GM18909 (cell line): ENCODE measurements around the gene GARIN5A.
"Not testable (repeated sequence)": the region's sequence is repeated elsewhere in the genome, so short reads cannot be mapped to it uniquely, and the experiment has no call there.

Experiments
- ATAC-seq: cut with Tn5 transposase; IDR thresholded peaks from one replicate; pipeline ENCODE4 v1.9.1; 2021; ENCODE audit warnings: mild to moderate bottlenecking; ENCODE audit not compliant: unreplicated experiment, poor library complexity

Gene GARIN5A

GRCh38 chr19:50466706-50467039 lies 10.0 kb downstream of the GARIN5A start:
- no peak for ATAC-seq

DNA sequence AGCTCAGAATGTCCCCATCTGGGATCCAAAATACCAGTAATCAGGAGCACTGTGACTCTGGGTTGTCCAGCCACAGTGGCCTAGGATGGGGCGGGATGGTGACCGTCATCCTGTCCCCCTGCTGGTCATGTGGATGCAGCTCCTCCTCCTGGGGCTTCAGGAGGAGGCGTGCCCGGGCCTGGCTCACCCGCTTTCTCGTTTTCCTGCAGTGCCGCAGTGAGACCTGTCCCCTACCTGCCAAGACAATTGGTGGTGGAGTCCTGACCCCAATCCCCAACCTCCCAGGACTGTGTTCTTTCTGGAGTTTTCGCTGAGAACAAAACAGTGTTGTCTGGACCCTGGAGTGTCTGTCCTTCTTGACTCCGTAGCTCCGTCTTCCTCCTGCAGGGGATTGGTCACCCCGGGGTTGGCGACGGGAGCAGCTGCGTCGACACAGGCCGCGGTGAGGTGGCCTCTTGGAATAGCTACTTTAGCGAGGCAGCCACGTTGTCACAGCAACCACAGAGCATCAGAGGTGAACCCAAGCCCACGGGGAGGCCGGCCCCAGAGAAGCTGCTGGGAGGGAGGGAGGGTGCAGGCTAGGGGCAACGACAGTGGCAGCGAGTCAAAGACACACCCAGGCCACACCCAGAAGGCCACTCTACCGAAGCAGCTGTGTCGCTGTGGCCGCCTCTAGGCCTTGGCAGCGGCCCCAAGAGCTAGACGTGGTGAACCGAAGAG lies 10.5 kb downstream of the GARIN5A start:
- ATAC-seq, result no peak

DNA sequence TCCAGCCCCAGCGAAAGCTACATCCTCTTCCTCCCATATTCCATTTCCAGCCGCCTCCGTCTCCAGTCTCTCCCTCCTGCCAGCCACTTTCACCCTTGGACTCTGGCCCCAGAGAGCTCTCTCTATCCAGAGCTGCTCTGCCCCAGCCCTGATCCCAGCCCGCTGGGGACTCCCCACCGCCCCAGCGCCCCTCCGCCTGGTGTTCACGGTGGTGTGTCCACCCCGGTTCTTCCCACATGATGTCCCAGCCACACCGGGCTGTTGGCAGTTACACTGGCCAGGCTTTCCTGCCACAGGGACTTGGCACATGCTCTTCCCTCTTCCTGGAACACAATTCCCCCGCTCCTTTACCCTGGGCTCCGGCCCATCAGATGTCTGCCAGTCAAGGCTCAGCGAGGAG lies 11.6 kb downstream of the GARIN5A start:
- no peak for ATAC-seq

- no peak for ATAC-seq
These were observed 12.3 kb downstream of the GARIN5A start for GRCh38 chr19:50464348-50464747.

DNA sequence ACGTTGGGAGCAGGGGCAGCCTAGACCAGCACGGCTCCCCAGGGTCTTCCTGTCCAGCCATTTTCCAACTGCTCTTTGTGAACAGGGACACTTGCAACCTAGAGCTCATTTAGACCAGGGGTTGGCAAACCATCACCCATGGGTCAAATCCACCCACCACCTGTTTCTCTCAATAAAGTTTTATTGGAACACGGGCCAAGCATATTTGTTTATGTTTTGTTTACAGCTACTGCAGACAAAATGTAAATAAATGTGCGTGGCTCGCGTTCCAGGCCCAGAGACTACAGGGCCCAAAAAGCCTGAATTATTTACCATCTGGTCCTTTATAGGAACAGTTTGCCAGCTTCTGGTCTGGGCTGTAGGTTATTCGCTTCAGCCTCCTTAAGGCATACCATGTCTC lies 13.7 kb downstream of the GARIN5A start:
- ATAC-seq, result no peak

DNA sequence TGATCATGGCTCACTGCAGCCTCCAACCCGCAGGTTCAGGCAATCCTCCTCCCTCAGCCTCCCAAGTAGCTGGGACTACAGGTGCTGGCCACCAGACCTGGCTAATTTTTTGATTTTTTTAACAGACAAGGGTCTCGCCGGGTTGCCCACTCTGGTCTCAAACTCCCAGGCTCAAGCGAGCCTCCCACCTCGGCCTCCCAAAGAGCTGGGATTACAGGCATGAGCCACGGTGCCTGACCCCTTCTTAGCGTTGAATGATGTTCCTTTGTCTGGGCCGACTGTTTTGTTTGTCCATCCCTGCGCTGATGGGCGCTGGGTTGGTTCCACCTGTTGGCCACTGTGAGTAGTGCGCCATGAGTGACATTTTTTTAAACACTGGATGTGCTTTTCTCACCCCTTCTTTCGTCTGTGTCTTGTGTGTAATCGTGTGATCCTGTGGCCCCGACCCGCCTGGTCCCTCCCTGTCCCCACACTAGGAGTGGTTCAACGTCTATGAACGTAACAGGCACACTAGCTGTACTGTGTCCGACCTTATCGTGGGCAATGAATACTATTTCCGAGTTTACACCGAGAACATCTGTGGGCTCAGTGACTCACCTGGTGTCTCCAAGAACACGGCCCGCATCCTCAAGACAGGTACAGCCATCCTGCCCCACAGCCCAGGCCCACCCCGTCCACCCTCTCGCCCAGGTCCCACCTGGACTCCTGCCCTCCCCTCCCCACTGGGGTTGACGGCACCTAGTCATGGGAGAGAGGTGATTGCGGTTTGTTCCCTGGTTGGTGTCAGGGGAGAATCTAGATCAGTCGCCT lies 15.4 kb downstream of the GARIN5A start:
- ATAC-seq, result peak; percentile 53

DNA sequence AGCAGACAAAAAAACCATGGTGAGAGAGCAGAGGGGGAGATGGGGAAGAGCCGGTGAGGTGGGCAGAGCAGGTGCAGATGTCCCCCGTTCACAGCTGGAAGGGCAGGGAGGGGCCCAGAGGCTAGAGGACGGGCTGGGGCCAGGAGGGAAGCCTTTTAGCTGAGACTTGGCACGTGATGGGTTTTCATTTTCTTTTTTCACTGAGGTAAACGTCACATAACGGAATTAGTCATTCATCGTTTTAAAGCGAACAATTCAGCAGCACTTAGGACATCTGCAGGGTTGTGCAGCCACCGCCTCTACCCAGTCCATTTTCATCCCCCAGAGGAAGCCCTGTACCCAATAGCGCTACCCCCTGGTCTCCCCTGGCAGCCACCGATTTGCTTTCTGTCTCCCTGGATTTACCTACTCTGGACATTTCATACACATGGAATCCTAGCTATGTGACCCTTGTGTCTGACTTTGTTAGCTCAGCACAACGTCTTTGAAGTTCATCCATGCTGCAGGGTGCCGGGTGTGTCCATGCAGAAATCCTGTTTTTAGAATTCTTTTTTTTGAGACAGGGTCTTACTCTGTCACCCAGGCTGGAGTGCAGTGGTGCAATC lies 16.4 kb downstream of the GARIN5A start:
- no peak for ATAC-seq

DNA sequence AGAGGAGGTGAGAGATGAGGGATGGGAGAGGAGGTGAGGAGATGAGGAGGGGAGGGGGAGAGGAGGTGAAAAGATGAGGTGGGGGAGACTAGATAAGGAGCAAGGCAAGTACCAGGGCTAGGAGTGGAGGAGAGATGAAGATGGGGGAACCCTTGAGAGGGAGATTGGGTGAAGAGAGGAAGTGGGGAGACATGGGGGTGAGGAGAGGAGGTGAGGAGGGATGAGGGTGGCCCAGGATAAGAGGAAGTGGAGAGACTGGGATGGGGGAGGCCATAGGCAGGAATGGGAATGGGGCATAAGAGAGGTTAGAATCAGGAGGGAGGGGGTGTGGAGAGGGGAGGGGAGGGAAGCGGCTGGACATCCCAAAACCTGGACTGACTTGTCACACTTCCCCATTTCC lies 17.0 kb downstream of the GARIN5A start:
- ATAC-seq, result no peak

GRCh38 chr19:50459067-50459456 lies 17.6 kb downstream of the GARIN5A start:
- ATAC-seq, result no peak

- ATAC-seq, result no peak
These were observed 18.1 kb downstream of the GARIN5A start for GRCh38 chr19:50458396-50459066.

GRCh38 chr19:50457300-50457699 lies 19.3 kb downstream of the GARIN5A start:
- ATAC-seq, result no peak

DNA sequence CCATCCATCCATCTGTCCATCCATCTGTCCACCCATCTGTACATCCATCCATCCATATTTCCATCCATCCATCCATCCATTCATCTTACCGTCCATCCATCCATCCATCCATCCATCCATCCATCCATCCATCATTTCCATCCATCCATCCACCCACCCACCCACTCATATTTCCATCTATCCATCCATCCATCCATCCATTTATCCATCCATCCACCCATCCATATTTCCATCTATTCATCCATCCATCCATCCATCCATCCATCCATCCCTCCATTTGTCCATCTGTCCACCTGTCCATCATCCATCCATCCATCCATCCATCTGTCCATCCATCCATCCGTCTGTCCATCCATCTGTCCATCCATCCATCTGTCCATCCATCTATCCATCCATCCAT lies 20.7 kb downstream of the GARIN5A start:
- ATAC-seq, result no peak

DNA sequence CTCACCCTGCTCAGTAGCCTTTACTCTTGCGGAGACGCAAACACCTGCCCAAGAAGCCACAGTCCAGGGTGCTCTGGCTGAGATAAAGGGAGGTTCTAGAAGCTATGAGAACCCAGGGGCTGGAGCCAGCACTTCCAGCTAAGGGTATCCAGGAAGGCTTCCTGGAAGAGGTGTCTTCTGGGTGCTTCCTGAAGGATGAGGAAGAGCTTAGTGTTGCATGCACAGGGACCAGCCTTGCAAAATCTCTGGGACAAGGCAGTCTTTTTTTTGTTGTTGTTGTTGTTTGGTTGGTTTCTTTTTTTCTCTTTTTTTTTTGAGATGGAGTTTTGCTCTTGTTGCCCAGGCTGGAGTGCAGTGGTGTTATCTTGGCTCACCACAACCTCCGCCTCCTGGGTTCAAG lies 23.4 kb downstream of the GARIN5A start:
- ATAC-seq, result no peak

- ATAC-seq, result no peak
These were observed 25.5 kb downstream of the GARIN5A start for GRCh38 chr19:50451223-50451534.

GRCh38 chr19:50450369-50451222 lies 26.1 kb downstream of the GARIN5A start:
- no peak for ATAC-seq

DNA sequence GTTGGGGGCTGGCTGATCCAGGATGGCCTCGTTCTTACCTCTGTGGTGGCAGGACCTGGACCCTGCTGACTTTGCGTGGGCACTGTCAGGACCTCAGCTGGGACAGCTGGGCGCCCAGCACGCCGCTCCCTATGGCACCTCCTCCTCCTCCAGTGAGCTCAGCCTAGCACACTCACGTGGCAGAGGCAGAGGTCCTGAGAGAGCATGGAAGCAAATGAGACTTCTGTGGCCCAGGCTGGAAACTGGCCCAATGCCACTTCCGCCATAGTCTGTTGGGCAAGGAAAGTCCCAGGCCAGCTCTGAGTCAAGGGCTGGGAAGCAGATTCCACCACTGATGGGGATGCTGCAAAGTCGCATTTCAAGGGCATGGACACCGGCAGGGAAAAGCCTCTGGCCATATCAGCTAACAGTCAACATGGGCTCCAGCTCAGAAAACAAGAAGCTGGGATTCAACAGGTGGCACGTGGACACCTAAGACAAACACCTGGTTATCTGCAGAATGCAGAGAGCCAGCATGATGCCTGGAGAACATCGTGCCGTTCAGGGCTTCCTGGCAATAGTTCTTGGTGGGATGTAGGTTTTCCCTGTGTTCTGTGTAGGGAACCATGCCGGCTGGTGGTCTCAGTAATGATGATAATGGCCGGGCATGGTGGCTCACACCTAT lies 27.3 kb downstream of the GARIN5A start:
- ATAC-seq, result no peak

GRCh38 chr19:50447750-50448149 lies 28.9 kb downstream of the GARIN5A start:
- ATAC-seq, result no peak

- no peak for ATAC-seq
These were observed 29.6 kb downstream of the GARIN5A start for GRCh38 chr19:50447053-50447452.

DNA sequence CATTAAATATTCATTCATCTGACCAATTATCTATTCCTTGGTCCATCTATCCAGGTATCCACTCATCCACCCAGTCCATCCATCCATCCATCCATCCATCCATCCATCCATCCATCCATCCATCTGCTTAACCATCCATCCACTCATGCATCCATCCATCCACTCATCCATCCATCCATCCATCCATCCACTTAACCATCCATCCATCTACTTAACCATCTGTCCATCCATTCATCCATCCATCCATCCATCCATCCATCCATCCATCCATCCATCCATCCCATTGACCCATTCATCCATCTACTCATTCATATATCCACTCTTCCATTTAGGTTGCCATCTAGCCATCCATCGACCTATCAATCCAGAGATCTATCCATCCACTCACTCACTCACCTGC lies 32.6 kb downstream of the GARIN5A start:
- no peak for ATAC-seq

DNA sequence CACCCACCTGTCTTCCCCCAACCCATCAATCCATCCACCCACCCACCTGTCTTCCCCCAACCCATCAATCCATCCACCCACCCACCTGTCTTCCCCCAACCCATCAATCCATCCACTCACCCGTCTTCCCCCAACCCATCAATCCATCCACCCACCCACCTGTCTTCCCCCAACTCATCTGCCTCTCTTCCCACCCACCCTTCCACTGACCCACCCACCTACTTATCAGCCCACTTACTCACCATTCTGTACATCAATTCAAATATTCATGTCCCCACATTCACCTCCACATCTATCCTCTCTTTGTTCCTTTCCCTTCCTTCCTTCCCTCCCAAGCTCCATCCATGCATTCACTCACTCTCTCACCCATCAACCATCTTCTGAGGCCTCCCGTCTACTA lies 37.5 kb downstream of the GARIN5A start:
- not testable (repeated sequence) for ATAC-seq
